NCI-H460 (cell line): ENCODE results near the gene TUBGCP2. TPM values are rescaled to one million over a fixed set of nuclear protein-coding genes. Genes with fewer than 3 reads are reported as not detected.
"Not testable (repeated sequence)": the region's sequence is repeated elsewhere in the genome, so short reads cannot be mapped to it uniquely, and the experiment has no call there.

Experiments used
- DNase-seq: peaks from one replicate; pipeline ENCODE4 v3.0.0-alpha.2; 2016; ENCODE audit warnings: low read depth; ENCODE audit errors: extremely low read depth
- total RNA-seq: library from RNA; depleted of rRNA; stranded (reverse); fragments of >200 nt; shearing (Covaris generic); gene quantifications from 2 replicates; pipeline ENCODE4 v1.2.3, GENCODE V29; 2014

Gene TUBGCP2
- total RNA-seq, 1 experiment from 2014 or later, result 52.9 TPM

- no peak for DNase-seq
Measured at GRCh38 chr10:133325440-133326222, 17.0 kb upstream of the TUBGCP2 start.

DNA sequence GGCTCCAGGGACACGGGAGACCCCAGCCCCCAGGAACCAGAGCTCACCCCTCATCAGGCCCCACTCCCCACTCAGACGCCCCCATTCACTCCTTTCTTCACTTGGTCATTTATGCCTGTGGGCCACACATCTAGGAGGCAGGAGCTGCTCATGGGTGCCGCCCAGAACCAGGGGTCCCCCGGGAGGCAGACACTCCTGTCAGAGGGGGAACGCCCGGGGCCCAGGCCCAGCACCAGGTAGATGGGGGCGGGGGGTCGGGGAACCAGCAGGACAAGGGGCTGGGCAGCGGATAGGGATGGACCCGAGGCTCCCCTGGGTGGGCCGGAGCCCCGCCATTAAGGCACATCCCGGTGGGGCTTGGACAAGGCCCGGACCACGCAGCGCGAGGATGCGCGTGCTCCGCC is 16.2 kb upstream of the TUBGCP2 start:
- DNase-seq, result no peak

GRCh38 chr10:133324198-133324792 is 15.6 kb upstream of the TUBGCP2 start:
- DNase-seq, result peak; percentile 53

- not testable (repeated sequence) for DNase-seq
Measured at GRCh38 chr10:133322064-133322709, 13.5 kb upstream of the TUBGCP2 start.

- DNase-seq, result not testable (repeated sequence)
Measured at GRCh38 chr10:133320852-133321422, 12.3 kb upstream of the TUBGCP2 start.

DNA sequence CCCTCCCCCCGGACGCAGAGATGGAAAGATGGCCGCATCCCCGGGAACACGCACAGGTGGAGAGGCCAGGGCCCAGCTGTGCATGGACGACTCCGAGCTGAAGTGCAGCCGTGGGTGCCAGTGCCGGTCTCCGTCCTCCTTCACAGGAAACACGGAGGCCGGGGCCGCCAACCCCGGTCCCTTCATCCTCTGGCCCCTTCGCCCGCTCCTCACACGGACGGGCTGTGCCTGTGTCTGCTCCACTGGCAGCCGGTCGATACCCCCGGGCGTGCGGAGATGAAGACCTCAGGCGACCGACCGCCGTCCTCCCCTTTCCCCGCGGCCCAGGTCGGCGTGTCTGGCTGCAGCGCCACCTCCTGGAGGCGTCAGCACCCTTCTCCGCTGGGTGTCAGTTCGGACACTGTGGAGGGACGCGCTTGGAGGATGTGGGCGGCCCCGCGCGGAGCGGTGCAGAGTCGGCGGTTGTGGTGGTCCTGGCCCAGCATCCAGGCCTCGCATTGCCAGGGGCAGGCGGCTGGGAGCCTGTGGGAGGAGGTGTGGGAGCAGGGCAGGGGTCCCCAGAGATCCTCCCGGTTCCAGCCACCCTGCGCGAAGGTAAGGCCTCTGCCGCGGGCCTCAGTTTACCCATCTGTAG is 9.9 kb upstream of the TUBGCP2 start:
- peak; percentile 68 for DNase-seq

DNA sequence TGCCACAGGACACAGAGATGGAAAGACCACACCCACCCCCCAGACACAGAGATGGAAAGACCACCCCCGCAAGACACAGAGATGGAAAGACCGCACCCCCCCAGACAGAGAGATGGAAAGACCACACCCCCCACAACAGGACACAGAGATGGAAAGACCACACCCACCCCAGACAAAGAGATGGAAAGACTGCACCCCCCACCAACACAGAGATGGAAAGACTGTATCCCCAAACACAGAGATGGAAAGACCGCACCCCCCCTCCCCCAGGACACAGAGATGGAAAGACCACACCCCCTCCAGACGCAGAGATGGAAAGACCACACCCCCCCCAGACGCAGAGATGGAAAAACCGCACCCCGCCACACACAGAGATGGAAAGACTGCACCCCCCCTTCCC is 8.1 kb upstream of the TUBGCP2 start:
- no peak for DNase-seq

- no peak for DNase-seq
Measured at GRCh38 chr10:133316266-133316665, 7.6 kb upstream of the TUBGCP2 start.

DNA sequence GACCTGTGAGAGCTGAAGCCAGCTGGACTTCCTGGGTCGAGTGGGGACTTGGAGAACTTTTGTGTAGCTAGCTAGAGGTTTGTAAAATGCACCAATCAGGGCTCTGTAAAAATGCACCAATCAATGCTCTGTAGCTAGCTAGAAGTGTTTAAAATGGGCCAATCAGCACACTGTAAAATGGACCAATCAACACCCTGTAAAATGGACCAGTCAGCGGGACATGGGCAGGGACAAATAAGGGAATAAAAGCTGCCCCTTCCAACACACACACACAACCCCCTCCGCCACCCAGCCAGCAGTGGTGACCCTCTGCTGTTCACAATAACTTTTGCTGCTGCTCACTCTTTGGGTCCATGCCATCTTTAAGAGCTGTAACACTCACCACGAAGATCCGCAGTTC is 7.2 kb upstream of the TUBGCP2 start:
- peak; percentile 24 for DNase-seq

- no peak for DNase-seq
Measured at GRCh38 chr10:133314911-133315310, 6.2 kb upstream of the TUBGCP2 start.

DNA sequence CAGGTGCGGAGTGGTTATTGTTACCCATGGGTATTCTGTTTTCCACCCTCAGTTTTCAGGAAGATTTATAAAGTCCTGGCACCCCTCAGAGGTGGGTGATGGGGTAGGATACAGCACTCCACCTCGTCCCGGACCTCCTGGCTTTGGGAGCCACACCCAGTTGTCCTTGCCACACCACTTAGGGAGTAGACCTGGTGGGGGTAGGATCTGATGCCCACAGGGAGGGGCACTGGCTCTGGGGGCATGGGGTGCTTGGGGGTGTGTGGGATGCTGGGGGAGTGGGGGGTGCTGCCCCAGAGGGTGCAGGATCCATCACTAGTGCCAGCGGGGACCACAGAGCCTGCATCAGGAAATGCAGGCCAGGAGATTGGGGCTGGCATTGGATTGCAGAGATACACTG is 4.5 kb upstream of the TUBGCP2 start:
- DNase-seq, result no peak

GRCh38 chr10:133312769-133313145 is 4.1 kb upstream of the TUBGCP2 start:
- DNase-seq, result no peak

DNA sequence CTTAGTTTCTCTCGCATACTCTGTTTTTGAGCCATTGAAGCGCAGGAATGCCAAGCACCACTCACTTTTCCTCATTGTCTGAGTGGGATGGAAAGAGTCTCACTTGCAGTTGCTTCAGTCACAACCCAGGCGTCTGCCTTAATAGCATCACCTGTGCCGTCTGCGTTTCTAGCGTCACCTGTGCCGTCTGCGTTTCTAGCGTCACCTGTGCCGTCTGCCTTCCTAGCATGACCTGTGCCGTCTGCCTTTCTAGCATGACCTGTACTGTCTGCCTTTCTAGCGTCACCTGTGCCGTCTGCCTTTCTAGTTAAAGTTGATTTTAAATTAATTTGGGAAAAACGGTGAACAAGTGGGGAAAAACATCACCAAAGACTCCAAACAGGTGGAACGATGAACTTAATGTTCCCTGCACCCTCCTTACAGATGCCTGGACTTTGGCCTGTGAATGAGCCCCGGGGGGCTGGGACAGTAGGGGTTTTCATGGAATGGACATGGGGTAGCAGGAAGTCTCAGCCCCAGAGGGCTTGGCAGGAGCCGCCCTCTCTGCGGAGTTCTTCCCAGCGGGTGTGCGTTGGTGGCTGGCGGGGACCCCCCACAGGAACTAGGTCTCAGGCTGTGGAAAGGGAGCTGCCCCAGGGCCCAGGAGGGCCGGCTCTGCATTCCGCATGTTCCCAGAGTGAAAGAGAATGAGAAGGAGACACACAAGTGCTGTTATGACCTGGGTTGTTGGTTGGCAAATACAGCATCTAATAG is 3.5 kb upstream of the TUBGCP2 start:
- no peak for DNase-seq

GRCh38 chr10:133311570-133311969 is 2.9 kb upstream of the TUBGCP2 start:
- no peak for DNase-seq

DNA sequence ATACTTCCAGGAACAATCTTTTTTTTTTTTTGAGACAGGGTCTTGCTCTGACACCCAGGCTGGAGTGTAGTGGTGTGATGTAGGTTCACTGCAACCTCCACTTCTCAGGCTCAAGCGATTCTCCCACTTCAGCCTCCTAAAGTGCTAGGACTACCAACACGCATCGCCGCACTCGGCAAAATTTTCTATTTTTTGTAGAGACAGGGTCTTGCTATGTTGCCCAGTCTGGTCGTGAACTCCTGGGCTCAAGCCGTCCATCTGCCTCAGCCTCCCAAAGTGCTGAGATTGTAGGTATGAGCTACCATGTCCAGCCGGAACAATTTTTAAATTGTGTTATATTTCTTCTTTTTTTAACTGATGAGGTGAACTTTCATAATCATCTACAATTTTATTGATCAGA is 2.1 kb upstream of the TUBGCP2 start:
- DNase-seq, result no peak

DNA sequence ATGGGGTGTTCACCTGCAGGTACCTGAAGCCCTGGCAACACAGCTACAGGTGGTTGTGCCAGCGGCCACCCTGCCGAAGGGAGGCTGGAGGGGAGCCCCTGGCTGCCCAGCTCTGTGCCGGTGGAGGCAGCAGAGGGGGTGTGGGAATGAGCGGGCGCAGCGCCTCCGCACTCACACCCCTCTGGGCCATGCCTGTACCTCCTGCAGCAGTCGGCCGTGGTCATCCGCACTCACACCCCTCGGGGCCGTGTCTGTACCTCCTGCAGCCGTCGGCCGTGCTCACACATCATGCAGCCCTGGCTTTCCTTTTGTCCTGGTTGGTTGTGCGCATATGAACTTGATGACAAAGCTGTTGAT is 1.7 kb upstream of the TUBGCP2 start:
- DNase-seq, result no peak

DNA sequence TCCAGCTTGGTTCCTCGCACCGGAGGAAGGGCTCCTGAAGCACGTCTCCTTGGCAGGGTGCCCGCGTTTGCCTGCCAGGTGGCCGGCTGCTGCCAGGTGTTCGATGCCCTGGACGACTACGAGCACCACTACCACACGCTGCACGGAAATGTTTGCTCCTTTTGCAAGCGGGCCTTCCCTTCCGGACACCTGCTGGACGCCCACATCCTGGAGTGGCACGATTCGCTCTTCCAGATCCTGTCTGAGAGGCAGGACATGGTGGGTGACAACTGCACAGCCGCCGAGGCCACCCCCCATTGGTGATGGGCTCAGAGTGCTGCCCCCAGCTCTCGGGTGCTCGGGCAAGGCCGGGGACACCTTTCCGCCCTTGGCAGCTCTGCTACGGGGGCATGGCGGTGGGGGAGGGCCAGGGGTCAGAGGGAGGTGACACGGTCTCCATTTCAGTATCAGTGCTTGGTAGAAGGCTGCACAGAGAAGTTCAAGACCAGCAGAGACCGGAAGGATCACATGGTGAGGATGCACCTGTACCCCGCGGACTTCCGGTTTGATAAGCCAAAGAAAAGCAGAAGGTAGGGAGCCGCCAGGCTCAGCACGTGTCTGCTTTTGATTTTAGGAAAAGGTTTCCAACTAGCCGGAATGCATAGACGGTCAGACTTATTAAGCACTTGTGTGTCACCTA is 1.2 kb upstream of the TUBGCP2 start:
- no peak for DNase-seq

GRCh38 chr10:133309100-133309719 is 538 bp upstream of the TUBGCP2 start:
- peak; percentile 91 for DNase-seq

GRCh38 chr10:133307776-133308420 is 774 bp downstream of the TUBGCP2 start:
- peak; percentile 59 for DNase-seq
